ENCODE data around the gene CYB561D1.

DNA sequence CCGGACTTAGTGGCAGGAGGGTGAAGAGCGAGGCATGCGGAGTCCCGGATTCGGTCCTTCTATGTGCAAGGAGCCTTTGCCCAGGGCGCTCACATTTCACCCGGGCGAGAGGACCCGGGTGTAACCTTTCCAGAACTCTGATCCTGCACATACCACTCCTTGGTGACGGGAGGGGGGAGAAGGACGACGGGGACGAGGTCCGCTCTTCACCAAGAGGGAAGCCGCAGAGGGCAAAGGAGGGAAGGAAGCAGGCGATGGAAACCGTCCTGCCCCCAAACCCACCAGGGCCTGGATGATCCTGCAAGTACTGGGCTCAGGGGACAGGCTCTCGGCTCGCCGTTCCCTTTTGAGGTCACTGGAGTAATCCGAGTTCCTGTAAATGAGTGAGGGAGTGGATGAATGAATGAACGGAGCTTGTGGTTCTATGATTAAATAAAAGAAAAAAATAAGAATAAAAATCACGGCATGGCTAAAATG is 26.6 kb upstream of the CYB561D1 start:
- TF ChIP-seq POLR2A (IDR thresholded peaks at IDR 0.05; ENCODE audit: low read depth, low read length) (no peak), MYC (IDR thresholded peaks at IDR 0.05; ENCODE audit: low read depth, low read length) (no peak), POLR2AphosphoS5 (IDR thresholded peaks at IDR 0.05; ENCODE audit: insufficient read depth, low read depth, low read length) (no peak), JUN (IDR thresholded peaks at IDR 0.05; ENCODE audit: borderline replicate concordance, insufficient read depth, insufficient read length, low read depth) (no peak), FOS (IDR thresholded peaks at IDR 0.05; ENCODE audit: borderline replicate concordance, insufficient read depth, low read length) (no peak), EZH2 (IDR thresholded peaks at IDR 0.05; ENCODE audit: borderline replicate concordance, low read depth, low read length, severe bottlenecking) (no peak)
- TF ChIP-seq, protein P1, sequence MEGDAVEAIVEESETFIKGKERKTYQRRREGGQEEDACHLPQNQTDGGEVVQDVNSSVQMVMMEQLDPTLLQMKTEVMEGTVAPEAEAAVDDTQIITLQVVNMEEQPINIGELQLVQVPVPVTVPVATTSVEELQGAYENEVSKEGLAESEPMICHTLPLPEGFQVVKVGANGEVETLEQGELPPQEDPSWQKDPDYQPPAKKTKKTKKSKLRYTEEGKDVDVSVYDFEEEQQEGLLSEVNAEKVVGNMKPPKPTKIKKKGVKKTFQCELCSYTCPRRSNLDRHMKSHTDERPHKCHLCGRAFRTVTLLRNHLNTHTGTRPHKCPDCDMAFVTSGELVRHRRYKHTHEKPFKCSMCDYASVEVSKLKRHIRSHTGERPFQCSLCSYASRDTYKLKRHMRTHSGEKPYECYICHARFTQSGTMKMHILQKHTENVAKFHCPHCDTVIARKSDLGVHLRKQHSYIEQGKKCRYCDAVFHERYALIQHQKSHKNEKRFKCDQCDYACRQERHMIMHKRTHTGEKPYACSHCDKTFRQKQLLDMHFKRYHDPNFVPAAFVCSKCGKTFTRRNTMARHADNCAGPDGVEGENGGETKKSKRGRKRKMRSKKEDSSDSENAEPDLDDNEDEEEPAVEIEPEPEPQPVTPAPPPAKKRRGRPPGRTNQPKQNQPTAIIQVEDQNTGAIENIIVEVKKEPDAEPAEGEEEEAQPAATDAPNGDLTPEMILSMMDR (IDR thresholded peaks at IDR 0.05; ENCODE audit: extremely low read depth in 1 of 2, insufficient read depth in 1 of 2, low read depth in 1 of 2, low read length in 2 of 2), result no peak

Data from endothelial cell of umbilical vein (primary cell).